Peyer's patch (tissue), 4 donors: ENCODE data around the gene COL27A1. TPM values are rescaled to one million over a fixed set of nuclear protein-coding genes. Genes with fewer than 3 reads are reported as not detected.

Source experiments
- DNase-seq, 3 donors: peaks; one replicate each; pipeline ENCODE4 v3.0.0-alpha.2; 2017 to 2019
- H3K27ac ChIP-seq, 4 donors: fragments of 200-600 bp; sonication (generic); one replicate each; pipeline ENCODE4 v1.5.1; 2016 to 2019
- H3K27me3 ChIP-seq, 2 donors: fragments of 200-600 bp; sonication (generic); one replicate each; pipeline ENCODE4 v1.5.1; 2019
- H3K36me3 ChIP-seq, 3 donors: fragments of 200-600 bp; sonication (generic); one replicate each; pipeline ENCODE4 v1.5.1; 2016 to 2019
- H3K4me1 ChIP-seq, 4 donors: fragments of 200-600 bp; sonication (generic); one replicate each; pipeline ENCODE4 v1.5.1; 2016 to 2019
- H3K4me3 ChIP-seq, 4 donors: fragments of 200-600 bp; sonication (generic); 1 replicate in 3 of 4; 2 replicates in 1 of 4; pipeline ENCODE4 v1.5.1; 2016 to 2019; ENCODE audit warnings: mild to moderate bottlenecking in 1 of 4
- H3K9me3 ChIP-seq, 4 donors: fragments of 200-600 bp; sonication (generic); one replicate each; pipeline ENCODE4 v1.5.1; 2016 to 2019; ENCODE audit warnings: mild to moderate bottlenecking in 1 of 4
- CTCF ChIP-seq, 6 experiments: fragments of 450-650 bp in 4 of 6; fragments of 200-600 bp in 2 of 6; sonication (generic) in 1 of 6; IDR thresholded peaks; one replicate each; pipeline ENCODE4 v1.5.1; 2017 to 2019; ENCODE audit warnings: antibody characterized with exemption in 6 of 6, mild to moderate bottlenecking in 3 of 6, moderate library complexity in 1 of 6
- POLR2A ChIP-seq, 2 donors: fragments of 450-650 bp; IDR thresholded peaks; one replicate each; pipeline ENCODE4 v1.5.1; 2017; ENCODE audit warnings: antibody characterized with exemption in 2 of 2, mild to moderate bottlenecking in 2 of 2, moderate library complexity in 2 of 2
- total RNA-seq, 4 donors: library from RNA; depleted of rRNA; stranded (reverse); fragments of >200 nt; gene quantifications; one replicate each; pipeline ENCODE4 v1.1.0, GENCODE V29; 2016

COL27A1 gene
- total RNA-seq, 4 donors from 2014 or later: 5.8 to 23.1 (median 7.2) TPM

DNA sequence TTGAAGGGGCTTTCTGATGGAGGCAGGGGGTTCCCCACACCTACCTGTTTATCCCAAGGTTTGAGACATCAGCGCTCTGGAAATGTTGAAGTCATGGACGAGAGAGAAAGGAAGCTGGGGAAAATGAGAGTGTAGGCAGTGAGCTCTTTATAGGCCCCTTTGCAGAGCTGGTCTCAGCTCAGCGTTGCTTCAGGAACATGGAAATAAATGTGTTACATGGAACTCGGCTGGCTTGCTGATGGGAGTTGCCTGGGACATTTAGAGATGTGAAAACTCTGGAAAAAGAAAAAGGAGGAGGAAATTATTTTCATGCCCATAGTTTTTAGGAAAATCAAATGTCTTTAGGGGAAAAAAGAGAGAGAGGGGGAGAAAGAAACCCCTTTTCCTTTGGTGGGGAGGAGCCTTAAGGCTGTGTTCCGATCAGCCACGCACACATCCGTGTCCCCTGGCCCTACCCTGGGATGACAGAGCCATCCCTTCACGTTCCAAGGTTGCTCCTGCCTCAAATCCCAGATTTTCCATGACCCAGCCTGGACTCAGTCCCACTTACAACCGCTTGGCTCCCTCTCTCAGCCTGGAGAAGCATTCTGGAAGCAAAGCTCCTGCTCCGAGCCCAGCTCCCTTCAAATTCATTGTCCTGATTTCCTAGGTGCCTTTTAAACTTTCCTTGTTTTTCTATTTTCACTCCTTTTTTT is 78.3 kb downstream of the COL27A1 start:
- TF ChIP-seq CTCF (IDR thresholded peaks at IDR 0.05): no peak
- TF ChIP-seq POLR2A (IDR thresholded peaks at IDR 0.05): no peak
- no peaks in the 10 kb centered on the region for H3K36me3 ChIP-seq
- no peak overlapping the region for H3K4me3 ChIP-seq

GRCh38 chr9:114235033-114235661 is 79.8 kb downstream of the COL27A1 start:
- Histone ChIP-seq H3K36me3 (no peaks in the 10 kb centered on the region), H3K4me3 (no peak overlapping the region), H3K9me3 (no peaks in the 10 kb centered on the region), H3K27me3 (no peaks in the 10 kb centered on the region), H3K4me1 (no peaks in the 10 kb centered on the region), H3K27ac (no peak overlapping the region)
- TF ChIP-seq POLR2A (IDR thresholded peaks at IDR 0.05): no peak
- TF ChIP-seq CTCF (IDR thresholded peaks at IDR 0.05): no peak
- no peak for DNase-seq

More for the DNA sequence above, 78.3 kb downstream of the COL27A1 start:
- DNase-seq: no peak
- Histone ChIP-seq H3K27me3 (no peaks in the 10 kb centered on the region), H3K4me1 (no peaks in the 10 kb centered on the region), H3K9me3 (no peaks in the 10 kb centered on the region), H3K27ac (peak overlapping the region in 1 of 4 donors; percentile 6)

- no peaks in the 10 kb centered on the region for H3K27me3 ChIP-seq
- H3K4me3 ChIP-seq: no peak overlapping the region
- TF ChIP-seq POLR2A (IDR thresholded peaks at IDR 0.05) (no peak), CTCF (IDR thresholded peaks at IDR 0.05) (no peak)
- no peak overlapping the region for H3K27ac ChIP-seq
- H3K9me3 ChIP-seq: no peaks in the 10 kb centered on the region
- no peaks in the 10 kb centered on the region for H3K36me3 ChIP-seq
- no peaks in the 10 kb centered on the region for H3K4me1 ChIP-seq
- DNase-seq: no peak
Observed at GRCh38 chr9:114236391-114237138, 81.2 kb downstream of the COL27A1 start.

DNA sequence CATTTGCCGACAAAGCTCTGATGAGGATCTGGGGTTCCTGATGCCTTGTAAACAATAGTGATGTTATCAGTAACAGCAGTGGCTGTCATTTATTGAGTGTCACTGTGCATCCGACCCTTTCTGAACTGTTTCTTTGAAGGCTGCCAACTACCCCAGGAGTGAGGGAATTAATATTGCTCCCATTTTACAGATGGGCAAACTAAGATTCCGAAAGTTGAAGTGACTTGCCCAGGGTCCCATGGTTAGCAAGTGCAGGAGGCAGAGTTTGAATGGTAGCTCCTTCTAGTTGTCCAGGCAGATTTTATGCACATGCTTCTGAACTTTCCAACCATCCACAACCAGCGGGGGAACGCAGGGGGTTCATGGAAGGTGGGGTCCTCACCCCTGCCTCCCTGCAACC is 81.9 kb downstream of the COL27A1 start:
- no peak for DNase-seq
- H3K27me3 ChIP-seq: no peaks in the 10 kb centered on the region
- no peak overlapping the region for H3K4me3 ChIP-seq
- no peaks in the 10 kb centered on the region for H3K4me1 ChIP-seq
- no peak overlapping the region for H3K27ac ChIP-seq
- no peaks in the 10 kb centered on the region for H3K36me3 ChIP-seq
- no peaks in the 10 kb centered on the region for H3K9me3 ChIP-seq
- TF ChIP-seq CTCF (IDR thresholded peaks at IDR 0.05) (no peak), POLR2A (IDR thresholded peaks at IDR 0.05) (no peak)

- no peak overlapping the region for H3K27ac ChIP-seq
- TF ChIP-seq CTCF (IDR thresholded peaks at IDR 0.05) (no peak), POLR2A (IDR thresholded peaks at IDR 0.05) (no peak)
Observed at GRCh38 chr9:114237781-114238180, 82.4 kb downstream of the COL27A1 start.

More at GRCh38 chr9:114237781-114238180, 82.4 kb downstream of the COL27A1 start:
- Histone ChIP-seq H3K9me3 (no peaks in the 10 kb centered on the region), H3K4me3 (no peak overlapping the region), H3K27me3 (no peaks in the 10 kb centered on the region), H3K4me1 (no peaks in the 10 kb centered on the region), H3K36me3 (no peaks in the 10 kb centered on the region)
- no peak for DNase-seq
